ENCODE measurements around the gene ADAMTS7. TPM values are rescaled to one million over a fixed set of nuclear protein-coding genes. Genes with fewer than 3 reads are reported as not detected.

The ADAMTS7 gene
- total and polyA plus RNA-seq, 2 of the 4 experiments (the other 2 are of a cell fraction): 1.4 to 12.6 TPM

- Histone ChIP-seq H3K9ac (ENCODE audit: low read depth, low read length) (no peak overlapping the region), H2BK15ac (ENCODE audit: low read depth, low read length) (no peak overlapping the region), H3K56ac (ENCODE audit: extremely low read depth, insufficient read depth, low read length) (no peak overlapping the region), H4K5ac (ENCODE audit: low read depth, low read length) (no peak overlapping the region), H3K14ac (replicated peaks; ENCODE audit: low read depth, low read length) (no peak overlapping the region), H2AFZ (replicated peaks; ENCODE audit: low read length, poor library complexity) (no peak overlapping the region), H3K4me3 (ENCODE audit: insufficient read depth, low read depth, low read length) (no peak overlapping the region), H3K27ac (ENCODE audit: insufficient read depth, low read length) (no peak overlapping the region), H2BK20ac (ENCODE audit: low read depth, low read length) (no peak overlapping the region), H3K4me2 (ENCODE audit: low read depth, low read length) (no peak overlapping the region), H3K36me3 (ENCODE audit: control insufficient read depth, insufficient read depth, low read length) (peaks cover 37% of the 10 kb centered on the region), H3K9me3 (ENCODE audit: control insufficient read depth, insufficient read depth, low read length) (no peaks in the 10 kb centered on the region), H3K4ac (ENCODE audit: low read depth, low read length) (no peak overlapping the region), H2AK9ac (replicated peaks; ENCODE audit: low read depth, low read length, poor library complexity) (no peak overlapping the region), H3K18ac (ENCODE audit: low read depth, low read length) (no peak overlapping the region), H3K23ac (ENCODE audit: low read depth, low read length) (no peak overlapping the region), H2BK5ac (ENCODE audit: low read depth, low read length, poor library complexity, severe bottlenecking) (no peak overlapping the region), H3K27me3 (ENCODE audit: control insufficient read depth, insufficient read depth, low read length) (no peaks in the 10 kb centered on the region), H3K79me1 (ENCODE audit: low read depth in 1 of 2, low read length in 2 of 2) (peaks cover 5 to 6% of the 10 kb centered on the region in 2 experiments; a peak in 2 of 4 replicates), H2AK5ac (ENCODE audit: low read depth, low read length) (no peak overlapping the region), H4K8ac (ENCODE audit: low read depth in 2 of 2, low read length in 2 of 2) (no peak overlapping the region), H3K4me1 (ENCODE audit: control insufficient read depth, insufficient read depth, low read length) (peaks cover 7% of the 10 kb centered on the region), H3K9me1 (ENCODE audit: insufficient read depth, low read length) (0 out of 2 replicates have a peak, but pooled peaks cover 5% of the 10 kb centered on the region), H4K91ac (ENCODE audit: insufficient read depth, low read depth, low read length) (no peak overlapping the region), H2BK120ac (ENCODE audit: low read depth, low read length) (no peak overlapping the region), H4K20me1 (ENCODE audit: insufficient read depth, low read length) (no peaks in the 10 kb centered on the region)
- dilution Hi-C loops (cut with HindIII; ENCODE audit: low sequenced_read_pairs, unreplicated experiment) (no loop called here), intact Hi-C loops (cut with micrococcal nuclease) (no loop called here), in situ Hi-C loops (cut with MboI; ENCODE audit: low sequenced_read_pairs) (no loop called here)
- DNase-seq (no peak), ATAC-seq (ENCODE audit: low read depth) (no peak)
- ChIA-PET CTCF (no interaction called here), POLR2A (ENCODE audit: unreplicated experiment) (interaction anchor here (0.6 kb wide), 1 partner anchor 14 kb away, joined by 3 read pairs; no protein-coding TSS in a partner anchor)
- no peak for TF ChIP-seq USF2 (IDR thresholded peaks at IDR 0.05; ENCODE audit: low read depth, low read length)
- no peak for TF ChIP-seq CTCF (conservative IDR thresholded peaks at IDR 0.05; ENCODE audit: low read depth, low read length)
- TF ChIP-seq MXI1 (IDR thresholded peaks at IDR 0.05; ENCODE audit: borderline replicate concordance, low read depth, low read length): no peak
- TF ChIP-seq POLR2A (IDR thresholded peaks at IDR 0.05; ENCODE audit: low read depth, low read length): no peak
- TF ChIP-seq MAFK (IDR thresholded peaks at IDR 0.05; ENCODE audit: low read depth, low read length): no peak
- no peak for TF ChIP-seq CHD1 (IDR thresholded peaks at IDR 0.05; ENCODE audit: low read depth, low read length)
- TF ChIP-seq RAD21 (IDR thresholded peaks at IDR 0.05; ENCODE audit: low read length): no peak
- no peak for TF ChIP-seq NFE2L2 (IDR thresholded peaks at IDR 0.05; ENCODE audit: low read depth, low read length)
- no peak for TF ChIP-seq ELK1 (IDR thresholded peaks at IDR 0.05; ENCODE audit: borderline replicate concordance, low read depth, low read length)
- TF ChIP-seq RCOR1 (IDR thresholded peaks at IDR 0.05; ENCODE audit: insufficient replicate concordance, low read length): no peak
- TF ChIP-seq MAZ (IDR thresholded peaks at IDR 0.05; ENCODE audit: borderline replicate concordance, low read depth, low read length): no peak
- no peak for TF ChIP-seq RFX5 (IDR thresholded peaks at IDR 0.05; ENCODE audit: low read depth, low read length)
- no peak for TF ChIP-seq BHLHE40 (IDR thresholded peaks at IDR 0.05; ENCODE audit: low read depth, low read length)
- no peak for TF ChIP-seq SMC3 (IDR thresholded peaks at IDR 0.05; ENCODE audit: low read depth, low read length)
- no peak for TF ChIP-seq CEBPB (IDR thresholded peaks at IDR 0.05; ENCODE audit: low read depth, low read length)
- TF ChIP-seq FOS (IDR thresholded peaks at IDR 0.05; ENCODE audit: low read depth, low read length): no peak
- WGBS, 2 experiments (ENCODE audit: extremely low coverage in 2 of 2, insufficient read length in 1 of 2): 67% methylated on average over 1 of the region's 15 CpGs; no CpG with 5 or more reads in 1 of the 2 experiments
- no TSS peak for BruUV-seq (replicated peaks)
Measured at GRCh38 chr15:78796510-78796909, 14.8 kb downstream of the ADAMTS7 start.

All from IMR-90 (cell line).